ENCODE results near the gene MDFIC2. TPM values are rescaled to one million over a fixed set of nuclear protein-coding genes. Genes with fewer than 3 reads are reported as not detected.
"Not testable (repeated sequence)": the region's sequence is repeated elsewhere in the genome, so short reads cannot be mapped to it uniquely, and the experiment has no call there.

MDFIC2 gene
- total and polyA plus RNA-seq, 3 donors from 2014 or later = not detected

DNA sequence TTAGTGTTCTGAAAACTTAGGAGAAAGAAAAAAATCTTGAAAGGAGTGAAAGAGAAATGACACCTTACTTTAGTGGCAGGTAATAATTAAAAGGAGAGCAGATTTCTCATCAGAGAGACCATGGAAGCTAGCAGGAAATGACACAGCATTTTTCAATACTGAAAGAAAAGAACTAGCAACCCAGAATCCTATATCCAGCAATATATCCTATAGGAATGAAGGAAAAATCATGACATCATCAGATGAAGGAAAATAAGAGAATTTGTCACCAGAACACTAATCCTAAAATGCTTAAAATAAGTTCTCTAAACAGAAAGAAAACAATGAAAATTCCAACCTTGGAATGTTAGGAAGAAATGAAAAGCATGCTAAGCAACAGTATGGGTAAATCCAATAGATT is 39.8 kb upstream of the MDFIC2 start:
- no peak overlapping the region for H3K27ac ChIP-seq
- H3K9me3 ChIP-seq = no peaks in the 10 kb centered on the region
- DNase-seq = no peak
- intact Hi-C loops (cut with DNase I; ENCODE audit: low total_unique reads) = no loop called here
- TF ChIP-seq POLR2A (IDR thresholded peaks at IDR 0.05) = no peak
- TF ChIP-seq, protein P1, sequence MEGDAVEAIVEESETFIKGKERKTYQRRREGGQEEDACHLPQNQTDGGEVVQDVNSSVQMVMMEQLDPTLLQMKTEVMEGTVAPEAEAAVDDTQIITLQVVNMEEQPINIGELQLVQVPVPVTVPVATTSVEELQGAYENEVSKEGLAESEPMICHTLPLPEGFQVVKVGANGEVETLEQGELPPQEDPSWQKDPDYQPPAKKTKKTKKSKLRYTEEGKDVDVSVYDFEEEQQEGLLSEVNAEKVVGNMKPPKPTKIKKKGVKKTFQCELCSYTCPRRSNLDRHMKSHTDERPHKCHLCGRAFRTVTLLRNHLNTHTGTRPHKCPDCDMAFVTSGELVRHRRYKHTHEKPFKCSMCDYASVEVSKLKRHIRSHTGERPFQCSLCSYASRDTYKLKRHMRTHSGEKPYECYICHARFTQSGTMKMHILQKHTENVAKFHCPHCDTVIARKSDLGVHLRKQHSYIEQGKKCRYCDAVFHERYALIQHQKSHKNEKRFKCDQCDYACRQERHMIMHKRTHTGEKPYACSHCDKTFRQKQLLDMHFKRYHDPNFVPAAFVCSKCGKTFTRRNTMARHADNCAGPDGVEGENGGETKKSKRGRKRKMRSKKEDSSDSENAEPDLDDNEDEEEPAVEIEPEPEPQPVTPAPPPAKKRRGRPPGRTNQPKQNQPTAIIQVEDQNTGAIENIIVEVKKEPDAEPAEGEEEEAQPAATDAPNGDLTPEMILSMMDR (IDR thresholded peaks at IDR 0.05) = no peak
- no peak overlapping the region for H3K4me3 ChIP-seq
- no peaks in the 10 kb centered on the region for H3K4me1 ChIP-seq
- no peaks in the 10 kb centered on the region for H3K27me3 ChIP-seq
- no peaks in the 10 kb centered on the region for H3K36me3 ChIP-seq (ENCODE audit: low read depth, missing control alignments)

GRCh38 chr3:70342149-70342548 is 29.7 kb upstream of the MDFIC2 start:
- 60 to 82% methylated on average over 1 of the region's 1 CpG for WGBS, 2 donors
- TF ChIP-seq, protein P1 (IDR thresholded peaks at IDR 0.05) = no peak
- no peak for TF ChIP-seq POLR2A (IDR thresholded peaks at IDR 0.05)
- H3K4me3 ChIP-seq = no peak overlapping the region
- no peaks in the 10 kb centered on the region for H3K9me3 ChIP-seq
- H3K4me1 ChIP-seq = no peaks in the 10 kb centered on the region
- H3K27ac ChIP-seq = no peak overlapping the region
- intact Hi-C loops (cut with DNase I; ENCODE audit: low total_unique reads) = no loop called here
- no peak for DNase-seq
- H3K36me3 ChIP-seq (ENCODE audit: low read depth, missing control alignments) = no peaks in the 10 kb centered on the region
- H3K27me3 ChIP-seq = no peaks in the 10 kb centered on the region

DNA sequence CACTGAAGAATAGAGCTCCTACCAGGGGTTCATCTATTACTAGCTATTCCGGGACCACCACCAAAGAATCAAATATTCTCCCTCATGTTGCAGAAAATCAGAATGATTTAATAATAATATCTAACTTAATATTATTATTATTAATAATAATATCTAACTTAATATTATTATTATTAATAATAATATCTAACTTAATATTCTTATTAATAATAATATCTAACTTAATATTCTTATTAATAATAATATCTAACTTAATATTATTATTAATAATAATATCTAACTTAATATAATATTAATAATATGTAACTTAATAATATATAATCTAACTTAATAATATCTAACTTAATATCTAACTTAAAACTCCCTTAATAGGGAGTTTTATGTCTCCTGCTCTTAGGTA is 24.4 kb upstream of the MDFIC2 start:
- WGBS, 2 donors = 86 to 93% methylated on average over 1 of the region's 1 CpG
- H3K27me3 ChIP-seq; H3K4me1 ChIP-seq; H3K36me3 ChIP-seq (ENCODE audit: low read depth, missing control alignments); H3K27ac ChIP-seq; H3K4me3 ChIP-seq; DNase-seq; intact Hi-C loops (cut with DNase I; ENCODE audit: low total_unique reads); H3K9me3 ChIP-seq: not testable (repeated sequence)

GRCh38 chr3:70333080-70333479 is 20.6 kb upstream of the MDFIC2 start:
- intact Hi-C loops (cut with DNase I; ENCODE audit: low total_unique reads) = no loop called here
- peak overlapping the region; percentile 2 to 7 for H3K4me3 ChIP-seq
- WGBS, 2 donors = 61 to 68% methylated on average over 3 of the region's 3 CpGs
- H3K9me3 ChIP-seq = no peaks in the 10 kb centered on the region
- DNase-seq = peak; percentile 13
- no peaks in the 10 kb centered on the region for H3K4me1 ChIP-seq
- TF ChIP-seq, protein P1 (IDR thresholded peaks at IDR 0.05) = no peak
- TF ChIP-seq POLR2A (IDR thresholded peaks at IDR 0.05) = no peak
- no peak overlapping the region for H3K27ac ChIP-seq
- no peaks in the 10 kb centered on the region for H3K27me3 ChIP-seq
- no peaks in the 10 kb centered on the region for H3K36me3 ChIP-seq (ENCODE audit: low read depth, missing control alignments)

DNA sequence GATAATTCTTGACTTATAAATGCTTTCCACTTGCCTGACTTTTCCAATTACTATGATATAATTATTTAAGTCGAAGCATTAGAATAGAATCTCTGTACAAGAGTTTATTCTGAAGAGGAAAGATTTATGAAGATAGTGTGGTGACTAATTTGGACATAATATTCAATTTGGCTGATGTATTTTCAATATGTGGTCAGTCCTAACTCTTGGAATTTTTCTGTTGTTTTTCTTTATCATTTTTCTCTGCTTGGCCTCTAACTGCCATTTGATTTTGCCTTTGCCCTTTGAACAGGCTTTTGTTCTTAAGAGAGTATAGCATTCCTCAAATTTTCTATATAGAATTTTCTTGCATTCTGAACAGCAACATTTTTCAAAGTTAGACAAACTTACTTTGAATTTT is 2.6 kb upstream of the MDFIC2 start:
- H3K4me3 ChIP-seq = no peak overlapping the region
- intact Hi-C loops (cut with DNase I; ENCODE audit: low total_unique reads) = no loop called here
- no peak for DNase-seq
- WGBS, 2 donors = 83 to 92% methylated on average over 1 of the region's 1 CpG
- no peaks in the 10 kb centered on the region for H3K9me3 ChIP-seq
- no peaks in the 10 kb centered on the region for H3K4me1 ChIP-seq
- H3K36me3 ChIP-seq (ENCODE audit: low read depth, missing control alignments) = no peaks in the 10 kb centered on the region
- no peak overlapping the region for H3K27ac ChIP-seq
- no peaks in the 10 kb centered on the region for H3K27me3 ChIP-seq
- TF ChIP-seq POLR2A (IDR thresholded peaks at IDR 0.05) = no peak
- TF ChIP-seq, protein P1 (IDR thresholded peaks at IDR 0.05) = no peak

Data from testis (tissue), 3 donors.